GM12873 (cell line): Measurements from ENCODE around the gene OSBPL8.

Experiments
- CTCF ChIP-seq: IDR thresholded peaks from 2 replicates; pipeline ENCODE4 v1.5.1; 2012; ENCODE audit warnings: low read depth, mild to moderate bottlenecking, moderate library complexity, low read length, control low read depth; ENCODE audit not compliant: insufficient read depth; ENCODE audit errors: missing control alignments

OSBPL8 gene

DNA sequence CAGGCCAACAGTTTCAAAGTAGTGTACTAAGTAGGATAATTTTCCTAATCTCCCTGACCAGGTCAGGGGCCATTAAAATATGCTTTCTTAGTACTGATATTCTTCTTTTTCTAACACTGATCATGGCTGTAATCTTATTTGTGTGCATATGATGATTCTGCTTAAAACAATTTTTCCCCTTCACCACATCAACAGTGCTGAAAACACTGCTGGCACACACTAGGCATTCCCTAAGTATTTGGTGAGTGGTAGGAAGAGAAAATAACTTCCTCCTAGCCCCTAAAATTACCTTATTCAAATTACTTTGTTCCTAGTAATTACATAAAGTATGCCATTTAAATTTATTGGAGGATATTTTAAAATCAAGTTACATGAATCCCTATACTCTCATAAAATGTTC is 161.5 kb downstream of the OSBPL8 start:
- TF ChIP-seq CTCF, result no peak

DNA sequence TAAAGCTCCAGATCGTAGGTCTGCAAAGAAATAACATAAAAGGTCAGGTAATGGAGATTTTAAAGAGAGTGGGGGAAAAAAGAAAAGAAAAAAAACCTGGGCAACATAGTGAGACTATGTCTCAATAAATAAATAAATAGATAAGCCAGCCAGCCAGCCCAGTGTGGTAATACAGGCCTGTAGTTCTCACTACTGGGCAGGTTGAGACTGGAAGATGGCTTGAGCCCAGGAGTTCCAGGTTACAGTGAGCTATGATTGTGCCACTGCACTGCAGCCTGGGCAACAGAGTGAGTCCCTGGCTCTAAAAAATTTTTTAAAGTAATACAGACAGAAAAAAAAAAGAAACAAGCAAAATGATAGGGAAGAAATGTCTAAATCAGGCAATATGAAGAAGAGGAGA is 168.1 kb downstream of the OSBPL8 start:
- TF ChIP-seq CTCF, result no peak

DNA sequence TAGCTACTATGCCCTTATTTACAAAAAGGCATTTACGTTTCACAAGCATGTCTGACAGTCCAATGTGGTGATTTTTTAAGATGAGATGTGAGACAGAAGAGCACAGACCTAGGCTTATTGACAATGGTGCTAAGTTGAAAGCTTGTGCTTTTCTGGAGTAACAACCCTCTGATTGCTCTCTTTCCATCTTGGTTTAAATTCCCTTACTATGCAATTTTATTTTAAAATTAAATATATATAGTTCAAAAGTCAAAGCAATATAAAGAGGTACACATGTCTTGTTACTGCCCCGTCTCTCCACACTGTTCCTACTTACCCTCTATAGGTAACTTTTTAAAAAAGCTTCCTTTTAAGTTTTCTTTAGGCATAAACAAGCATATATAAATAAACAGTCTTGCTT is 172.0 kb downstream of the OSBPL8 start:
- no peak for TF ChIP-seq CTCF

GRCh38 chr12:76384560-76384959 is 175.0 kb downstream of the OSBPL8 start:
- TF ChIP-seq CTCF, result no peak

GRCh38 chr12:76383988-76384387 is 175.6 kb downstream of the OSBPL8 start:
- TF ChIP-seq CTCF, result no peak

GRCh38 chr12:76379261-76379660 is 180.3 kb downstream of the OSBPL8 start:
- TF ChIP-seq CTCF, result no peak

DNA sequence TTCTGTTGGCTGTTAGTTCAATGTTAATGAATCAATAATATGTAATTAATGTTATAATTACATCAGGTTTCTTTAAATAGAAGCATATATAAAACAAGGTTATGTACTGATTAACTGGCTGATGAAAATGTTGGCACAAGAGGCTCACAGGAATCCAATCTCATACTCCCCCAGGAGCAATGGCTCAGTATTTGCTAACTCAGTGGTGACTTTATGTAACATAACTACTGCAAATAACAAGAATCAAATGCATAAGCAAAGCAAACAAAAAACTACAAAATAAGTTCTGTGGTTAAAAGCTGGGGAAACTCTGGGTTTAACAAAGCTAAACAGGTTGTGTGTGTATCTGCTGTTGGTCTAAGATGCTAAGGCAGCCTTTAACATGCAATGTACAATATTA is 183.6 kb downstream of the OSBPL8 start:
- TF ChIP-seq CTCF, result no peak
